Stimulated activated CD4-positive, alpha-beta T cell treated with anti-CD3 and anti-CD28 coated beads, Interleukin-1b, Interleukin-23, amount 100 ng/mL, for 24 hours (primary cell): ENCODE data around the gene USP11.
"Not testable (repeated sequence)": the region's sequence is repeated elsewhere in the genome, so short reads cannot be mapped to it uniquely, and the experiment has no call there.

Experiments used
- DNase-seq, 4 experiments: peaks; one replicate each; pipeline ENCODE4 v3.0.0-alpha.2; 2020; ENCODE audit warnings: low read depth in 4 of 4, low spot score in 1 of 4

The USP11 gene

GRCh38 chrX:47244676-47245075 is 11.9 kb downstream of the USP11 start:
- DNase-seq = no peak

- DNase-seq = no peak
These were observed 12.3 kb downstream of the USP11 start for GRCh38 chrX:47245156-47245555.

DNA sequence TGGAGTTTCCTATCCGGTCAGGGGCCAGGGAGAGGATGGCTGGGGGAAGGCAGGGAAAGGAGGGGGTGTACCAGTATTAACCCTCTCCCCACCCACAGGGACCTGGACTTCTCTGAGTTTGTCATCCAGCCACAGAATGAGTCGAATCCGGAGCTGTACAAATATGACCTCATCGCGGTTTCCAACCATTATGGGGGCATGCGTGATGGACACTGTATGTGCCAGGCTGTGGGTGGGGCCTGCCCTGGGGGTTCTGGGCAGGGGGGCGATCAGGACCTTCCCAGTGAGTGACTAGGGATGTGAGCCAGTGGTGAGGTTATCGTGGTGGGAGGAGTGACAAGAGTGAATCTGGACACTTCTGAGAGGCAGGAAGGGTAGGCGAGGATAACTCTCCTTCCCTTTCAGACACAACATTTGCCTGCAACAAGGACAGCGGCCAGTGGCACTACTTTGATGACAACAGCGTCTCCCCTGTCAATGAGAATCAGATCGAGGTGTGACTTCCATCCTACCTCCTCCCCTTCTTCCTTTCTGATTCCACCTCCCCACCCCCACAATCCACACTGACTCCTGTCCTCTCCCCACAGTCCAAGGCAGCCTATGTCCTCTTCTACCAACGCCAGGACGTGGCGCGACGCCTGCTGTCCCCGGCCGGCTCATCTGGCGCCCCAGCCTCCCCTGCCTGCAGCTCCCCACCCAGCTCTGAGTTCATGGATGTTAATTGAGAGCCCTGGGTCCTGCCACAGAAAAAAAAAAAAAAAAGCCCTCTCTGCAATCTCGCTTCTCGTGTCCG is 14.6 kb downstream of the USP11 start:
- DNase-seq = no peak

GRCh38 chrX:47247999-47248320 is 15.2 kb downstream of the USP11 start:
- no peak for DNase-seq

GRCh38 chrX:47248576-47248975 is 15.8 kb downstream of the USP11 start:
- no peak for DNase-seq

- DNase-seq = no peak
These were observed 17.2 kb downstream of the USP11 start for GRCh38 chrX:47250017-47250347.

GRCh38 chrX:47257620-47258019 is 24.8 kb downstream of the USP11 start:
- DNase-seq = not testable (repeated sequence)

DNA sequence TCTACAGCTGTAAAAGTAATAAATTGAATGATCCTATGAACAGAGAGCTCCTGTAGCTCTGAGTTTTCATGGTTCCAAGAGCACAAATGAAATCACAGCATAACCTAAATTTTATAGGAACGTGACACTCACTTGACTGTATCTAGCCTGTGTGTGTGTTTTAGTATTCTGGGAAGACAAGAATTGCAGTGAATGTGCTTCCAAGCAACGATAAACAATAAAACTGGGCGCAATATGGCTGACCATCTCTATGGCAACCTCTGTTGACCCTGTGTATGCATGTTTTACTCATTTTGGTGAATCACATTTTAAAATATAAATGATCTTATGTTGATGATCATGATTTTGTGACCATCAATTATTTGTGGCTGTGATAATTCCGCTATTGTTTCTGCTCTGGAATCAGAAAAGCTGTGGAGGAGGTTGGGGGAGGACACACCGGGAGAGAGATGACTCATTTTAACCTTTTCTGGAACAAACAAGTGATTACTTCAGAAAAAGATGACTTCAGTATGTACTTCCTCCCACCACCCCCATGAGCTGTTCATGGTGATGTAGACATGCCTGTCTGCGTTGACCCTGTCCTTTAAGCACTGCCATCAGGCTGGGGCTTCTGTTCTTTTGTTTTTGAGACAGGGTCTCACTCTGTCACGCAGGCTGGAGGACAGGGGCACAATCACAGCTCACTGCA is 31.8 kb downstream of the USP11 start:
- DNase-seq = no peak

DNA sequence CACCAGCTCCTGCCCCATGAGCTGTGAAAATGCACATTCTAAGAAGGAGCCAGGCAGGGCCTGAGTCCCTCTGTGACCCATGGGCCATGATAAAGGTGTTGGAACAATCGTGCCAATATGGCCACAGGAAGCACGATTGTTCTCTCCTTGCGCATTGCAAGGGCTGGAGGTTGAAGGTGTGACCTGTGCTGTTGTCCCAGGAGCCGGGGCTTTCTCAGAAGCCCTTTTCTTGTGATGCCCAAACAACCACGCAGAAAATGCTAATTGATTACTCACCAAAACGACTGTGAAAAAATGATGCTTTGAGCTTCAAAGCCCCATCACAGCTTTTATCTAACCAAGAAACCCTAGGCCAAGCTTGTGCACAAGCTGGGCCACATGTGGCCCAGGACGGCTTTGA is 33.8 kb downstream of the USP11 start:
- DNase-seq = no peak

DNA sequence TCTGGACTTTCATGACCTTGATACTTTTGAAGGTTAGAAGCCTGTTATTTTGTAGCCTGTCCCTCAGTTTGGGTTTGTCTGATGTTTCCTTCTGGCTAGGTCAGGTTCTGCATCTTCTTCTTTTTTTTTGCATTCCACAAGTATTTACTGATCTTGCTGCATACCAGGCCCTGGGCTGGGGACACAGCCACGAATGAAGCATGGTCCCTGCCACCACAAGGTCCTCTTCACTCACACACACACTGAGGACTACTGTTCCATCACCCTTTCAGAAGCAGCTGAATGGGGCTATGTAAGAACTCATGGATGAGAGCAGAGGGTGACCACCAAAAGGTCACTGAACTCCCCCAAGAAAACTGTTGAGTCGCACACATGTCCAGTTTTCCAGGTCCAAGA is 39.2 kb downstream of the USP11 start:
- no peak for DNase-seq

GRCh38 chrX:47273011-47273730 is 40.4 kb downstream of the USP11 start:
- no peak for DNase-seq

DNA sequence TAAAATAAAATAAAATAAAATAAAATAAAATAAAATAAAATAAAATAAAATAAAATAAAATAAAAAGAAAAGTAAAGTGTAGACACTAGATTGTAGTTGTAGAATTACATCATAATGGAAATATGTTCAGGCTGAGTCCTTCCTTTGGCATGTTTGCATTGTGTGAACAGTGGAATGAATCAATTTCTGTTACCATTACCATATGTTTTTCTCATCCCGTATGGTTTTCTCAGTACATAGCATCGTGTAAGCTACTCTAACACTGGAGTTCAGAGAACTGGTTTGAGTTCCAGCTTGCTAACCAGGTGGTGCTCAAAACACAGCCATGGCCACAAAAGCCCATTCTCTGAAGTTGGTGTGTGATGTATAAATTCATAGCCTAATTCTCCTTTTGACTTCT is 45.9 kb downstream of the USP11 start:
- DNase-seq = no peak

GRCh38 chrX:47283015-47283771 is 50.4 kb downstream of the USP11 start:
- DNase-seq = no peak

- not testable (repeated sequence) for DNase-seq
These were observed 51.8 kb downstream of the USP11 start for GRCh38 chrX:47284616-47285015.

DNA sequence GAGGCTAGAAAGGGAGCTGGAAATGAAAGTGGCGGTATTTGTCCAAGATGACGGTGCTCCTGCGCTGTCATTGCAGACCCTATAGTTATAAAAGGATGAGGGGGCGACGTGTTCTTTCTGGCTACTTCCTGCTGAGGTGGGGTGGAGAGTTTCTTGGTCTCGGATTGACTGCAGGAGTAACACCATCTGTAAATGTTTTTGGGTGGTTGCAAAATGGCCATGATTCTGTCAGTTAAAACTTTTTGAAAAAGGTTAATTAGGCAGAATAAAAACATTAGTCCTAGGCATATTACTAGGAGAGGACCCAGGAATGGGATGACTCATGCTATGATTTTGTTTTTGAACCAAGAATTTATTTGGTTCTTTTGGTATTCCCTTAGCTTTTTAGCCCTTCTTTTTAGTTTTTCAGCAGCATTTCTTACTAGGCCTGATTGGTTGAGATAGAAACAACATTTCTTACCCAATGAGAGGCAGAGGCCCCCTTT is 53.1 kb downstream of the USP11 start:
- DNase-seq = no peak

DNA sequence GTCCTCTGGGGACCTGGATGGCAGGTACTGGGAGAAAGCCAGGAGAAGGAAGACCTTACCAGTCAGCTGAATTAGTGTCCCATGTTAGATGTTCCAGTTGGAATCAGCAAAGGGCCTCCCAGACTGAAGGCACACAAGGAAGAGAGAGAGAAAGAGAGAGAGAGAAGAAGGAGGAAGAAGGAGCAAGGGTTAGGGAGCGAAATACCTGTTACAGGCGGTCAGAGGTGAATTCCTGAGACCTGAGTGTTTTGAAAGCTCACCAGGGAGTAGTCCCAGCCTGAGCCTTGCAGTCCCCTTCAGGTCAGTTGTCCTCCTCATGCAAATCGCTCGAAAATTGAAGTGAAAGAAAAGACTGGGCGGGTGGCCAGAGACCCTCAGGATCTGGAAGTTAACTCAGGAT is 60.3 kb downstream of the USP11 start:
- no peak for DNase-seq

DNA sequence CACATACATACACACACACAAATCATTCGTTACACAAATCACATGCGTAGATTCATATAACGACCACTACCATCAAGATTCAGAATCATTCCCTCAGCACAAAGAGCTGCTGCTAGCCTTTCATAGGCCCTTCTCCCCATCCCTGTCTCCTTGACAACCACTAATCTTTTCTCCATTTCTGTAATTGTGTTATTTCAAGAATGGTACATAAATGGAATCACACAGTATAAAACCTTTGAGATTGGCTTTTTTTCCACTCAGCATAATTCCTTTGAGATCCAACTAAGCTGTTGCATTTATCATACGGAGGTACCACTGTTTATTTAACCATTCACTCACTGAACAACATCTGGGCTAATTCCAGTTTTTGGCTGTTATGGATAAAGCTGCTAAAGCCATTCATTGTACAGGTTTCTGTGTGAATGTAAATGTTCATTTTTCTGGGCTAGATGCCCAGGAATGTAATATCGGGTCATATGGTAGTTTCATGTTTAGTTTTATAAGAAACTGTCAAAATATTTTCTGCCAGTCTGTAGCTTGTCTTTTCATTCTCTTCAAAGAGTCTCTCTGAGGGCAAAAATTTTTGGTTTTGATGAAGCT is 64.1 kb downstream of the USP11 start:
- no peak for DNase-seq

DNA sequence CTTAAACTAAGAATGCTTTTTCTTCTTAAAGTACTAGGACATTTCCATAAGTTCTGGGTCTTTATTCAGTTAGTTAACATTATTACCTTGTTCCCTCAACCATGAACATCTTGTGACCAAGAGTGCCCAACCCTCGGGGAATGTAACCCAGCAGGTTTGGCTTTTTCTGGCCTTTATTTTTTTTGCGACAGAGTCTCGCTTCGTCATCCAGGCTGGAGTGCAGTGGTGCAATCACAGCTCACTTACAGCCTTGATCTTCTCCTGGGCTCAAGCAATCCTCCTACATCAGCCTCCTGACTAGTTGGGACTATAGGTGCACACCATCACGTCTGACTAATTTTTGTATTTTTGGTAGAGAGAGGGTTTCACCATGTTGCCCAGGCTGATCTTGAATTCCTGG is 65.1 kb downstream of the USP11 start:
- no peak for DNase-seq
